Measurements from ENCODE around the gene SGSM1.
A peak's percentile ranks its signal among the peaks of the same experiment; 100 is the strongest.
"Not testable (repeated sequence)": the region's sequence is repeated elsewhere in the genome, so short reads cannot be mapped to it uniquely, and the experiment has no call there.

The SGSM1 gene

DNA sequence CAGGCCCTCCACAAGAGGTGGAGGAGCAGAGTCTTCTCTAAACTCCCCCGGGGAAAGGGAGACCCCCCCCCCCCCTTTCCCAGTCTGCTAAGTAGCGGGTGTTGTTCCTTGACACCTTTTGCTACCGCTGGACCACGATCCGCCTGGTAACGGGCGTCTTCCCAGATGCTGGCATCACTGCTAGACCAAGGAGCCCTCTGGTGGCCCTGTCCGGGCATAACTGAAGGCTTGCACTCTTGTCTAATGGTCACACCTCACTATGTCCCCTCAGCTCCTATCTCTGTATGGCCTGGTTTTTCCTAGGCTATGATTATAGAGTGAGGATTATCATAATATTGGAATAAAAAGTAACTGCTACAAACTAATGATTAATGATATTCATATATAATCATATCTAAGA is 31.5 kb downstream of the SGSM1 start:
- DNase-seq = not testable (repeated sequence)

DNA sequence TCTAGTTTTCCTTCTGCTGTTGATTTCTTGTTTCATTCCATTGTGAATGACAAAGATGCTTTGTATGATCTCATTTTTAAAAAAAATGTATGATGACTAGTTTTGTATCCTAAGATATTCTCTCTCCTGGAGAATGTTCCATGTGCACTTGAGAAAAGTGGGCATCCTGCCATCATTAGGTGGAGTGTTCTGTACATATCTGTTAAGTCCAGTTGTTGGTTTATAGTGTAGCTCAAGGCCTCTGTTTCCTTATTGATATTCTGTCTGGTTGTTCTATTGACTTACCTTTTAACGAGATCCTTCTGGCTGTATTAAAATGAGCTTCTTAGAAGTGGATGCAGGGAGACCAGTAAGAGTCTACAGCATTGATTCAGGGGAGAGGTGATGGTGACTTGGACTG is 35.2 kb downstream of the SGSM1 start:
- no peak for DNase-seq

DNA sequence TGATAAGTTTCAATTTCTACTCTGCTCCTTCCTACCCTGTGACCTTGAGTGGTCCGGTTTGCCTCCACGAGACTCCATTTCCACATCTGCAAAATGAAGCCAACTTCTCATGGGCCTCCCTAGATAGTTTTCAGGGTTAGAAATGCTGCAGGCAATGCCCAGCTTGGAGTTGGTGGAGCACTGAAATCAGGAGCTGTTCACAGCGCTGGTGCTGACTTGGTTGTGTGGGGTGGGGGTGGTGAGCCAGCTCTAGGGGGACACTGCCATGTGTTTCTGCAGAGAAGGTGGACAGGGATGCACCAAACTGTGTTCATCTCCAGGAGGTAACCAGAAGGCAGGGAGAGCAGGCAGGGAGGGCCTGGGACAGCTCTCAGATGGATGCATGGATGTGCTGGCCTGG is 37.0 kb downstream of the SGSM1 start:
- DNase-seq = no peak

DNA sequence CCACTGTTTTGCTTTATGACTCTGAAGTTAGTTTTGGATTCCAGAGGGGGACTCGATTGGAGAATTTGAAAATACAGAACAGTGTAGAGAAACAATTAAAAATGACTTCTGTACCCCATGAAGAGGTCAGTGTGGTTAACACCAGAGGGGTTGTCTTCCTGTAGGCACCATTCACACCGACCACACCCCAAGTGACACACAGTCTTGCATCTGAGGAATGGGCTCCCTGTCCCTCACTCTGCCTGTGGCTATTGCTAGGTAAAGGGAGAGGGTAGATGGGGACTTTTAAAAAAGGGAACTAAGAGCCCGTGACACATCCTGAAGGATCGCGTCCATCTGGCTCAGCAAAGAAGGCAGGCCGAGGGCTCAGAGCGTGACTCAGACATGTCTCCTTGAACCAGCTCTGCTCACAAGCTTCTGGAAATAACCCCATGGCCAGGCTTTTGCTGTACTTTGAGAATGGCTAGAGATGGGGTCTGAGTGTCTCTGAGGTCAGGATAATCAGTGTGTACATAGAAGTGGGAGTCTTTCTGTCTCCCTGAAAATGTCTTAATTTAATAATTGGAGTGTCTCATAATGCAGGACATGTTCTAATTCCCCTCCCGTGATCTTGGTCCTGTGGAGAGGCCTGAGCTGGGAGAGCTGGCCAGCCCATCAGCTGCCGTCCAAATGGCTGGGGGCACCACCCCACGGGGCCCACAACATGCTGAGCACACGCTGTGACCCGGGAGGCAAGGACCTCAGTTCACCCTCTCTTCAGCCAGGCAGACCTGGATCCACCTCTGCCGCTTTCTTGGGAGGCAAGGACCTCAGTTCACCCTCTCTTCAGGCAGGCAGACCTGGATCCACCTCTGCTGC is 39.3 kb downstream of the SGSM1 start:
- DNase-seq = peak; percentile 73 to 81 (median 80)

DNA sequence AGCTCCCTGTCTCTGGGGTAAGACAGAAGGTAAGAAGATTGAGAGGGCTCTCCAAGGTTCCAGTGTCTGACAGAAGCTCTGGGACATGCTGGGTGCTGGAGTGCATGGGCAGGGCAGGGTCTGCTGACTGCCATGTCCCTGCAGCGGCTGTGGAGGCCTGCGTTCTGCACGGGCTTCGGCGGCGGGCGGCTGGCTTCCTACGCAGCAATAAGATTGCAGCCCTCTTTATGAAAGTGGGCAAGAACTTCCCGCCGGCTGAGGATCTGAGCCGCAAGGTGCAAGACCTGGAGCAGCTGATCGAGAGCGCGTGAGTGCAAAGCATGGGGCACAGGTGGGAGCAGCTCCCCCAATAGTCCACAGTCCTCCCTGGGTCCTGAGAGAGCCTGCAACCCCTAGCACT is 41.5 kb downstream of the SGSM1 start:
- DNase-seq = no peak

DNA sequence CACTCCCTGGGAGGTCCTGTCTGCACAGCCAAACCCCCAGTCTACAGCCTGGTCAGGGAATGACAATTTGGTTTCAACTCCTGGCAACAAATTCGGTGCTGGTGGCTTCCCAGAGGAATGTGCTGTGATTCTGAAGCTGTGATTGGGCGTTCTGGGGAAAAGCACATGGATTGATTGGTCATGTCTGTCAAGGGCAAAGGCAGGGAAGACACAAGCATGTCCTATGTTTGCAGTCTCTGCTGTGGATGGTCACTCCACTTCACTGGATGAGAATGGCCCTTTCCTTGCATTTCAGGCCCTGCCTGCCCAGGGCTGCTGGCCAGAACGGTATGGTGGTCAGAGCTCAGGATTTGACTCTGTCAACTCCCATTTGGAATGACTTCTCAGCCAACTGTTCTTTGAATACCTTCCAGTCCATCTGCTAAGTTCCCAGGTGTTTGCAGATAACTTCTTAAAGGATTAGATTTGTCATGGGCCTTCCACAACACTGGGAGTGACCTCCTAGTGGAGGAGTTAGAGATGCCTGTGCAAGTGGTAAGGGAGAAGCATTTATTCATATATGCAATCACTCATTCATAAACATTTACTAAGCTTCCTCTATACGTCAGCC is 42.7 kb downstream of the SGSM1 start:
- DNase-seq = no peak

DNA sequence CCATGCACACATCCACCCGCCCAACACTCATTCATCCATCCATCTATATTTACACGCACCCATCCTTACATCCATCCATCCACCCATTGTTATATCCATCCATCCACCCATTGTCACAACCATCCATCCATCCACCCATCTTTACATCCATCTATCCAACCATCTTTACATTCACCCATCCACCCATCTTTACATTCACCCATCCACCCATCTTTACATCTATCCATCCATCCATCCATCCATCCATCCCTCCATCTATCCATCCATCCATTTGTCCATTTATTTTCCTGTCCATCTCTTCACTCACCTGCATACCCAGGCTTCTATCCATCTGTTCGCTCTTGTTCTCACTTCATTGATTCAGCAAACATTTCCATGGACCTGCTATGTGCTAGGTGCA is 49.8 kb downstream of the SGSM1 start:
- DNase-seq = no peak

DNA sequence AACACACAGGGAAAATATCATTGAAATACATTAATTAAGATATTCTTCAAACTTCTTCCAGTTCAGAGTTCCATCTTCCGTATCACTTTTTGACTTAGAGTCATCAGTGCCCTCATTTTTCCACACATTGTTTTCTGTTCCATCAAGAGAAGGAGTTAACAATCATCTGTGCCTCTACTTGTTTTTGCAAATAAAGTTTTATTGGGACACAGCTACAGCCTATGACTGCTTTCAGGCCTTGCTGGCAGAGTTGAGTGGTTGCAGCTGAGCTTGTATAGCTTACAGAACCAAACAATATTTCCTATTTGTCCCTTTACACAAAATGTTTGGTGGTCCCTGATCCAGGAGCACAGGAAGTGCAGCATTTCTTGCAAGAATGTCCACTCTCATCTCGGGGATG is 51.6 kb downstream of the SGSM1 start:
- DNase-seq = no peak

DNA sequence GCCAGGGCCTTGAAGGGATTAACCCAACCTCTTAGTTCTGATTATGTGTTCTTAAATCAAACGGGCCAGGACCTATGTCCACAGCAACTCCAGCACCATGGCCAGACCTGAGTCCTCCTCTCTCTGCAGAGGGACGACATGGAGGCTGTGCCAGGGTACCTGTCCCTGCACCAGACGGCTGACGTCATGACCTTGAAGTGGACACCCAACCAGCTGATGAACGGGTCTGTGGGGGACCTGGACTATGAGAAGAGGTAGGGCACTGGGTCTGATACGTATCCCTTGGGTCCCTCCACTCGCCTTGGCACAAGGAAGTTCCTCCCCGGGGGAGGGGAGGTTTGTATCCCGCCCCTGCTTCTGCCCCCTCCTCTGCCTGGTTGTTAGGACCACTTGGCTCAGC is 53.6 kb downstream of the SGSM1 start:
- no peak for DNase-seq

DNA sequence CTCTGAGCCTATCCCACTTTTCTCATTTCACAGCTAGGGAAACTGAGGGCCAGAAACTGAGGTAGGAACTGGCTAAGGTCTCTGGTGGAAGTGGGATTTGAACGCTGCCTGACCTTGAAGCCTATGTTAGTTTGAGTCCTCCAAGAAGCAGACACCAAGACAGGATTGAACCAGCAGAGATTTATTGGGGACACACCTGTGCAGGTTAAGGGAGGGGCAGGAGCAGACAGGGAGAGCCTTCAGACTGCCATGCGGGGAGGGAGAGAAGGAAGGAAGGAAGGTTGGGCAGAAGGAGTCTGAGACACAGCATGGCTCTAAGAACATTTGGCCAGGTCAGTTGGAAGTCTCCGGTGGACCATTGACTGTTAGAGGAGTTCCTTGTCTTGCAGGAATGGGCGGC is 59.5 kb downstream of the SGSM1 start:
- DNase-seq = no peak

DNA sequence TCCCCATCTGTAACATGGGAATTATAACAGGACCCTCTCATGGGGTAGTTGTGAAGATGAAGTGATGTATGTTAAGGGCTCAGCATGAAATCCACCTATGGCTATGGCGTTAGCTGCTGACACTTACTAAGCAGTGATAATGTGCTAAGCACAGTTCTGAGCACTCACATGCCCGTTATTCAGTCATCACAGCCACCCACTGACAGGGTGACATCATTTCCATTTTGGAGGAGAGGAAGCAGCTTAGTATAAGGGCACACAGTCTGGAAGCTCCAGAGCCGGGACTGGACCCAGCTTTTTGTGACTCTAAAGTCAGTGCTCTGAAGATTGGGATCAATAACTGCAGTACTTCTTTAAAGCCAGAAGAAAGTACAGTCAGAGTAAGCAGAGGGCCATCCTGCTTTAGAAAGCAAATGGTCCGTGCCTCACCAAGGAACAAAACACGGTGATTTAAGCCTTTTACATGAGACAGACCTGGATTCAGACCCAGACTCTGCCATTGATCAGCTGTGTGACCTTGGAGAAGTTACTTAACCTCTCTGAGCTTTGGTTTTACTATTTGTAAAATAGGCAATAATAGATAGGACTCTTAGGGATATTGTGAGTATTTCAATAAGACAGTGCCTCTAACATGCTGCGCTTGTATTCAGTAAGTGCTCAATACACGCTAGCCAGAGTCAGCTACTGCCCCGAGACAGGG is 61.5 kb downstream of the SGSM1 start:
- peak; percentile 78 to 89 (median 80) for DNase-seq

DNA sequence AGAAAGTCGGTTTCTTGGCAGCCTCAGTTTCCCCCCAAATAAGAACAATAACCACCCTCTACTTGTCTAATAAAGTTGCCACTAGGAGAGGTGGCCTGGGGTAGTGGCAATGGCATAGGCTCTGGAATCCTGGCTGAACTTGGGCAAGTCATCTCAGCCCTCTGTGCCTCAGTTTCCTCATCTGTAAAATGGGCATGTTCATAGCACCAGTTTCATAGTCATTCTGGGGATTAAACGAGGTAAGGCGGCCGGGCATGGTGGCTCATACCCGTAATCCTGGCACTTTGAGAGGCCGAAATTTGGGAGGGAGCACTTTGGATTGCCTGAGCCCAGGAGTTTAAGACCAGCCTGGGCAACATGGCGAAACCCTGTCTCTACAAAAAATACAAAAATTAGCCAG is 63.0 kb downstream of the SGSM1 start:
- no peak for DNase-seq

DNA sequence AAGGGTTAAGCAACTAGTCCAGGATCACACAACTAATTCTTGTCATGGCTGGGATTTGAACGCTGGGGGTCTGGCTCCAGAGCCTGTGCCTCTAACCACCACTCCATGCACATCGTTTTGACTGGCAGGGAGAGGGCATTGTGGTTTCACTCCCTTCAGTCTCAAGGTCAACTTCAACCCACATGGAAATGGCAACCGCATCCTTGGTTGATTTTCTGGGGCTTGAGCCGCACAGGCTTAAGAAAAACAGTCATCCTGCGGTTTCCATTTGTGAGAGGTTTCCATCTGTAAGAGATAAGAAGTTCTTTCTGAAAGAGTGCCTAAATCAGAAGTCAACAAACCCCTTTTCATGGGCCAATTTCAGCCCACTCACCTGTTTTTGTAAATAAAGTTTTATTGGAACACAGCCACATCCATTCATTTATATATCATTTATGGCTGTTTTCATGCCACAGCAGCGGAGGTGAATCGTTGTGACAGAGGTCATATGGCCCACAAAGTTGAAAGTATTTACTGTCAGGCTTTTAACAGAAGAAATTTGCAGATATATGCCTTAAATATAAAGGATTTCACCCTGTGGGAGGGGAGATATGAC is 65.7 kb downstream of the SGSM1 start:
- DNase-seq = no peak

DNA sequence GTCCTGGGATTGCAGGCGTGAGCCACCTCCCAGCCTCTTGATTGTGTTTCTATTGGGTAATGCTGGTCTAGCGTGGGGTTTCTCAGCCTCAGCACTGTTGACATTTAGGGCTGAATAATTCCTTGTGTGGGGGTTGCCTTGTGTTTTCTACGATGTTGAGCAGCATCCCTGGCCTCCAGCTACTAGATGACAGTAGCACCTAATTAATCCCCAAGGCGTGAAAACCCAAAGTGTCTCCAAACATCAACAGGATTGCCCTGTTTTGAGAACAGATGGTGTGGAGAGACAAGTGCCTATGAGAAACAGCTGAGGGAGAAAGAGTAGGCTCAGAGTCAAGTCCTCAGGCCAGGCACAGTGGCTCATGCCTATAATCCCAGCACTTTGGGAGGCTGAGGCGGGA is 67.2 kb downstream of the SGSM1 start:
- DNase-seq = no peak

DNA sequence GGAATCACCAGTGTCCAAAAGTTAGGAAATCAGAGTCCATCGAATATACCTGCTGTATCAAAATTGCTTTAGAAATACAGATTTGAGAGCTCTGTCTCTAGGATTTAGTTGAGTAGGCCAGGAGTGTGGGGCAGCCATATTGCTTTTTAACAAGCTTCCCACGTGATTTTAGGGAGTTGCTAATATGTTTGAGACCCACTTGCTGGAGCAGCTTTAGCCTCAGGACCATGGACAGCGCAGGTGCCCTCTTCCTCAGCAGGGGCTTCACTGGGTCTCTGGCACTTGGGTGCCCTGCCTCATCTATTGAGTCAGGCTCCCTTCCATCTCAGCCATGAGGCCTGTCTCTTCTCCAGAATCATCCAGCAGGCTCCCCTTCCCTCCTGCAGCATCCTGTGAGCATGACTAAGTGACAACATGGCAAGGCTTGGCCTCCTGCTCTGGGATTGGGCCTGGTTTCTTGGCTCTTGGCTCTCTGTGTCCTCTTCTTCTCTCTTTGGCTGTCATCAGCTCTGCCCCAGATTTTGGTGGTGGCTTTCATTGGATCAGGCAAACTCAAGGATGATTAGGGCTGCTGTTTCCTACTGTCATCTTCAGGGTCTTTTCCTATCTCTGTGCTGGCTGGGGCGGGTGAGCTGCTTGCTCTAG is 70.0 kb downstream of the SGSM1 start:
- peak in 3 of 4 experiments; percentile 13 to 46 (median 32) for DNase-seq

DNA sequence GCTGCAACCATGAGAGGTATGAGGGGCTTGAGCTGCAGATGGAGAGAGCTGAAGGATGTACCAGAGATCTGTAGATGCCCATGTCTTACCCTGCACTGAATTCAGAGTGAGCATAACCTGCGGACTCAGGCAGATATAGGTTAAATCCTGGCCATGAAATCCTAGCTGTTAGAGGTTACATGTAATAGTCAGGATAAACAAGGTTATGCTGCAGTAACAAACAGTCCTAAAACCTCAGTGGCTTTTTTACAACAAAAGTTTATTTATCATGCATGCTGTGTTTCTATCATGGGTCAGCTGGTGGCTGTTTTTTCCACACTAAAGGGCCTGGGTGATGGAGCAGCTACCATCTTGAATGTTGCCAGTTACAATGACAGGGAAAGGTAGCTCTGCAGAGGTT is 70.7 kb downstream of the SGSM1 start:
- no peak for DNase-seq

DNA sequence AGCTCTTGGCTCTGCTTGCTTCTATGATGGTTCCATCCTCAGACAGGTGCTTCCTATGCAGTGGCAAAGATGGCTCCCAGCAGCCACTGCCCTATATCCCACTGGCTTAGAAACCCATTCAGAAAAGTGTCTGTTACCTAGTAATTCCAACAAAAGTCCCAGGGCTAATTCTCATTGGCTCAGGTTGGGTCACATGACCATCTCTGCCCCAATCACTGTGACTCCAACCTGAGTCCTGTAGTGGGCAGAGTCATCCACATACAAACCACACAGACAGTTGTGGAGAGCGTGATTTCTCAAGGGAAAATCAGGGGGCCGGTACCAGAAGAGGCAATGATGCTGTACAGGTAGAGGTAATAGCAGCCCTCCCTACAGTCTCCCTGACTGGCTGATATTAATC is 73.0 kb downstream of the SGSM1 start:
- no peak for DNase-seq

DNA sequence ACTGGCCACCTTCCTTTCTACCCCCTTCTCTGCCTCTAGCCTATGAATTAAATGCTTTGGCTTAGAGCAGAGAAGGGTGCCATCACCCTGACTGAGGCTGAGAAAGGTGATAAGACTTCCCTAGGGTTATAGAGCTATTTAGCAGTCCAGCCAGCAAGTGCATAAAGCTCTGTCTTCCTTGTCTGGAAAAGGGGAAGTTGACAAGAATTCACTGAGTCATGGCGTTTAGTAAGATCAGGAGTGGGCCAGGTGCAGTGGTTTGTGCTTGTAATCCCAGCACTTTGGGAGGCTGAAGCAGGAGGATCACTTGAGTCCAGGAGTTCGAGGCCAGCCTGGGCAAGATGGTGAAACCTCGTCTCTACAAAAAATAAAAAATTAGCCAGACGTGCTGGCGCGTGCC is 77.4 kb downstream of the SGSM1 start:
- peak in 3 of 4 experiments; percentile 41 to 45 (median 42) for DNase-seq

DNA sequence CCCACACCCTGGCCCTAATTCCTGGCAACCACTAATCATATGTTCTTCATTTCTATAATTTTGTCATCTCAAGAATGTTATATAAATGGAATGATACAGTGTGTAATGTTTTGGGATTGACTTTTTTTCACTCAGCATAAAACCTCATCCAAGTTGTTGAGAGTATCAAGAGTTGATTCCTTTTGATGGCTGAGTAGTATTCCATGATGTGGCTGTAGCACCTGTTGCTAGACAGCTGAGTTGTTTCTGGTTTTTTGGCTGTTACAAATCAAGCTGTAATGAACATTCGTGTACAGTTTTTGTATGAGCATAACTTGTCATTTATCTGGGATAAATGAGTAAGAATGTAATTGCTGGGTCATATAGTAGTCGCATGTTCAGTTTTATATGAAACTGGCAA is 81.2 kb downstream of the SGSM1 start:
- DNase-seq = no peak

DNA sequence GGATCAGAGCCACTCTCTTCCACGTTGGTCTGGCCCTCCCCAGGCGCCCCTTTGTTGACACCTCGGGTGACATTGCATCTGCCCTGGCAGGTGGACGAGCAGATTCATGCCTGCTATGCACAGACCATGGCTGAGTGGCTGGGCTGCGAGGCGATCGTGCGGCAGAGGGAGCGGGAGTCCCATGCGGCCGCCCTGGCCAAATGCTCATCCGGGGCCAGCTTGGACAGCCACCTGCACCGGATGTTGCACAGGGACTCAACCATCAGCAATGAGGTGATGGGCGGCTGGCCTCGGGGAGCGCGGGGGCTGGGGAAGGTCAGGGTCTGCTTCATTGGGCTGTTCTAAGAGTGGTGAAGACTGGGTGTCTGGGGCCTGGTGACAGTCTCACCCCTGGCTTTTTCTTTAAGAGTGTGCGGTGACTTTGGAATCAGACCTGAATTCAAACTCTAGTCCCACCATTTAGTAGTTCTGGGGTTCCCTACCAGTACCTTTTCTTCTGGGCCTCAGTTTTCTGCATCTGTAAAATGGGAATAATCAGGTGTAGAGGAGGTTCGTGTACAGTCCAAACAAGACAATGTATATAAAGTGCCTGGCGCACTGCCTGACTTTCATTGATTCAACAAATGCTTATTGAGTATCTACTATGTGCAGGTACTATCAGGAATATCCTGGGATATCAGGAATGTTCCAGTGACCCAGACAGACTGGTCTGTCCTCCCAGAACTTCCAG is 87.5 kb downstream of the SGSM1 start:
- DNase-seq = no peak

DNA sequence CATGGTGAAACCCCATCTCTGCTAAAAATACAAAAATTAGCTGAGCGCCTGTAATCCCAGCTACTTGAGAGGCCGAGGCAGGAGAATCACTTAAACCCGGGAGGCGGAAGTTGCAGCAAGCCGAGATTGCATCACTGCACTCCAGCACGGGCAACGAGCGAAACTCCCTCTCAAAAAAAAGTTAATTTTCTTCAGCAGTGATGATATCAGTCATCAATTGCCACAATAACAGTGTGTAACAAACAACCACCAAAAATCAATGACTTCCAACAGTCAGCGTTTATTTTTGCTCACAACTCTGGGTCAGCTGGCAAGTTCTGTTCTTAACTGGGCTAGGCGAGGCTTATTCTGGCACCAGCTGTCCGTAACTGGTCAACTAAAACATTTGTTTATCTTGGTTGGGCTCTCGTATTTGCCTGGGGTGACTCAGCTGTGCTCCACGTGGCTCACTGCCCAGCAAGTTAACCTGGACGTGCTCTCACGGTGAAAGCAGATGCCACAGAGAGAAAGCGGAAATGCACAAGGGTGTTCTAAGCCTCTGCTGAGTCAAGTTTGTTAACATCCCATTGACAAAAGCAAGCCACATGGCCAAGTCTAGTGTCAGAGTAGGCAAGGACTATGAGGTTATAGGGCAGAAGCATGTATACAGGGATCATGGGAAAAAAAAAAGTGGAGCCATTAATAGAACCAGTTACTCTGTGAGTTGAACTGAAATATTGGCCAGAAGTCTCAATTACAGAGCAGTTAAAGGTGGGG is 88.4 kb downstream of the SGSM1 start:
- DNase-seq = peak; percentile 2 to 38 (median 27)

Data from suppressor macrophage (primary cell).